Epidermal melanocyte (primary cell): ENCODE results near the gene FRAS1.
"Not testable (repeated sequence)": the region's sequence is repeated elsewhere in the genome, so short reads cannot be mapped to it uniquely, and the experiment has no call there.

Experiments used
- DNase-seq: peaks from one replicate; pipeline ENCODE4 v3.0.0; 2011; ENCODE audit warnings: low spot score; ENCODE audit not compliant: insufficient read length

Gene FRAS1

DNA sequence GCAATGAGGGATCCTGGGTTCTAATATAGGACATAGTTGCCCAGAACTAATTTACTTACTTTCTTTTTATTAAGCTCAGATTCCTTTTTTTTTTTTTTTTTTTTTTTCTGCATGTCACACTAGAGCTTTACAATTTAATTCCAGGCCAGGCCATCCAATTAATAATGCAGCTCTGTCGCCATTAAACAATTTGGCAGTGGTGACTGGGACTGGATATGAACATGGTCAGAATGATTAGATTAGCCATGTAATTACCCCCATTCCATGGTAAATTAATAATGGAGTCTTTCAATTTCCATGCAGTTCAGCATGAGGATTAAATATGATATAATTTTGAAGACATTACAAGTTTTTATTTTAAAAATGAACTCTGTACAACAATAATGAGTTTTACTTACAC, 267.5 kb downstream of the FRAS1 start:
- DNase-seq: no peak

DNA sequence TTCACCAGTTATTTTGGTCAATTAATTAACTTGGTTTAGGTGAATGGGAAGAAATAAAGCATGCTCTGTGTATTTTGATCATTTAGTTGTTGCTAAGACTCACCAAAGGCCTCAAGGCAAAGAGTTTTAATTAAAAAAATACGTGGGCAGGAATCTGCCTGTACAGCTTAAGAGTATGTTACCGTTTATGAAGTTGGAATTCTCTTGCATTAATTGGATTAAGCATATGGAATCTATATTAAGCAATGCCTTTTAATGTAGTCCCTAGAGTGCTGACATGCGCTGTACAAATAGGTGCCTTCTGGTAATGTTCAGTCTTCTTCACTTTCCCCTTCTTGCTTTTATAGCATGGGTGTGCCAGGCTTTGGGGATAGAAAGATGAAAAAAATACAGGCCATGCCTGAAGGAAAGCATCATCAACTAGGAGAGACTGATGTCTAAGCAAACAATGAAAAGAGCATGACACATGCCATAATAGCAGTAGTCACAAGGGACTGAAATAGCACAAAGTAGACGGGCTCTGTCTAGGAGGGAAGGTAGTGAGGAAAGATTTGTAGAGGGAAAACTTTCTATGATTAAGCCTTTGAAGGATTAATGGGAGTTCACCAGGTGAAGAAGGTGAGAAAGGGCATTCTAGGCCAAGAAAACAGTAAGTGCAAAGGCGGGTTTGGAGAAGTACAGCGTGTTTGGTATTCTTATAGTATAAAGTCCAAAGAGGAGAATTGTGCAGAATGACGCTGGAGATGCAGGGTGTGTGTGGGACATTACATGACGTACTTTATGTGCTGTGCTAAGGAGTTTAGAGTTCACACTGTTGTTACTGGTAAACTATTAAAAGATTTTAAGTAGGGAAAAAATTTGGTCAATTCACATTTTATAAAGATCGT, 268.4 kb downstream of the FRAS1 start:
- DNase-seq: no peak

DNA sequence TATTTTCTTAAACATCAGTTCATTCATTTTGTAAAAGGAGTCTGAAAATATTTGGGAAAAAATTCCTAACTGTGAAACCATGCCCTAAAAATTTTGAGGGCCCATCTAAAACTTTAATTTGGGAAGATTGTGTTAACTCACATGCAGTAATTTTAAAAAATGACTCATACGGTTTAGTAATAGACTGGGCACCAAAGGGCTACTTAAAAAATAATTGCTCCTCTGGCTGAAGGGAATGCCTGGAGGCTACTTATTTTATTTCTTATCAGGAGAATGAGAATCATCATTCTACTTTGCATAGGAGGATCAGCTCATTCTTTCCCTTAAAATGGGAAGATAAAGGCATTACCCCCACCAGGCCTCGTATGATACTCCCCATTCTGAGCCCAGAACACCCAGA, 271.5 kb downstream of the FRAS1 start:
- DNase-seq: not testable (repeated sequence)

- DNase-seq: no peak
These were observed 274.1 kb downstream of the FRAS1 start for GRCh38 chr4:78331186-78331585.

DNA sequence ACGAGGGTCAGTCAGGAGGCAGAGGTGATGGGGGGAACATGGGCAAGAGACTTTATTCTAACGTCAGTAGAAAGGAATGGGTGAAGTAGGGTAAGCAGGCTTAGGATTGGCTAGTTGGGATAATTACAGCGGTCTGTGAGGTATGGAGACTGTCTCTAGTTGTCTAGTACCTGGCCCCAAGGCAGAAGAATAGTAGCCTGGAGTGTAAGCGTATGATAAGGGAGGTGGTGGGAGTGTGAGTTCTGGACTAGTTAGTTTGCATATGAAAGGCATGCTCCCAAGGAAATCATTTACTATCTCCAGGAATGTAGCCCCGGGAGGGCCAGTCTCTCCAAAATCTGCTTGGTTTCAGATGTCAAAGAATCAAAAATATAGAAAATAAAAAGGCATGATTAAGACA, 274.8 kb downstream of the FRAS1 start:
- no peak for DNase-seq

GRCh38 chr4:78332976-78333375, 275.9 kb downstream of the FRAS1 start:
- DNase-seq: no peak

DNA sequence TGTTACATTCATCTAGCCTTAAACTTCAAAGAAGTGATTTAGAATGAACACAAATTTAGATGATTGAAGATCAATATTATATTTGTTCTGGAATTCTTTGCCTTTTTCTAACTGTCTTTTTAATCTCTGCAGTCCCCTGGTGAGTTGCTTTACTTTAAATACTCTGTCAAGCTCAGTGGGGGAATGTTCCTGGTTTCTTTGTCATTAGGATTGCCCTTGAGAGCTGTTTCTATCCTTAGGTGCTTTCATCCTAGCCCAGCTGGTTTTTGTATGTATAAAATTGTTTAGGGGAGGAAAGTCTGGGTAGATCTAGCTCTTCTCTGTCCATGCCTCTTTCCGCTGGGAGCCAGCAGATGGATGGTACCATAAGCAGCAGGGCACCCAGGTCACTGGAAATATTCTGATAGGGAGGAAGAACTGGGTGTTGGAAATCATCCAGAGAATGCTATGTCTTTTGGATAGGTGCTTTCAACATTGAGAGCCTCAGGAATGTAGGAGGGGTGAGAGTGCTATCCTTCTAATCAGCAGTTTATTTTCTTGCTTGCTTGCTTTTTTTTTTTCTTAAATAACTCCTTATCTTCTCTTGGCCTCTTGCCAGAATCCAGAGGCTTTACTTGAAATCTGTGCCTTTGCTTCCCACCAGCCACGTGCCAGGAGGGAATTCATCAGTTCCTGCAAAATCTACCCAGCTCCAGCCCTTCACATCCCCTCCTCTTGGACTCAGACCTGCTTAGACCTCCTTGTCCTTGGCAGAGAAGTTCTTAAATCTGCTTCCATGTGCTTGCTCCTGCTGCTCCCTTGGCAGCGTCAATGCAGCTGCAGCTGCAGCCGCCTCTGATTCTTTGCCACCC, 279.2 kb downstream of the FRAS1 start:
- no peak for DNase-seq

DNA sequence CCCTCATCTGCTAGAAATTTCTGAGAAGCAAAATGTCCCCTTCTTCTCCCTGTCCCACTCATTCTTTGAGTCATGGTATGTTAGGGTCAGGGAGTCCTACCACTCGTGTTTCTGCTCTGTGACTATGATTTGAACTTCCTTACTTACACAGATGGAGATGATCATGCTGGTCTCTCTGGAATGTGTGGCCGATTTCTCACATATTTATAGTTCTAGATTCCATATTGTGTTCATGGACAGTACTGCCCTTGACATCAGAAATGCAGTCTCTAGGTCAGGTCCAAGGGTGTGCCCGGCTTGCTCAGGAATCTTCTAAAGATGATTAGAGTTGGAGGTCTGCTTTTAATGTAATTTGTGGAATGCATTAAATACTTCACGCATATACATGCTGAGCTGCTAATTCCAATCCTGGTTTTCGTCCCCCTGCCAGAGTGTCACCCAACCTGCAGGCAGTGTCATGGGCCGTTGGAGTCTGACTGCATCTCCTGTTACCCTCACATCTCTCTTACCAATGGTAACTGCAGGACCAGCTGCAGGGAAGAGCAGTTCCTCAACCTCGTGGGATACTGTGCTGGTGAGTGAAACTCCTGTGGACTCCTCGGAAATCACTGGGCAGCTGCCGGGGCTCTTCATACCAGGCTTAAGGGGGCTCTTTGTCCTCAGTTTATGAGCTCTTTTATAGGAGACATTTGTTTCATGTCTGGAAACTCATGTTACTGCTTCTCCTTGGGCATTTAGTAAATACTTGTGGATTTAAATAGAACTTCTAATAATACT, 280.3 kb downstream of the FRAS1 start:
- no peak for DNase-seq

DNA sequence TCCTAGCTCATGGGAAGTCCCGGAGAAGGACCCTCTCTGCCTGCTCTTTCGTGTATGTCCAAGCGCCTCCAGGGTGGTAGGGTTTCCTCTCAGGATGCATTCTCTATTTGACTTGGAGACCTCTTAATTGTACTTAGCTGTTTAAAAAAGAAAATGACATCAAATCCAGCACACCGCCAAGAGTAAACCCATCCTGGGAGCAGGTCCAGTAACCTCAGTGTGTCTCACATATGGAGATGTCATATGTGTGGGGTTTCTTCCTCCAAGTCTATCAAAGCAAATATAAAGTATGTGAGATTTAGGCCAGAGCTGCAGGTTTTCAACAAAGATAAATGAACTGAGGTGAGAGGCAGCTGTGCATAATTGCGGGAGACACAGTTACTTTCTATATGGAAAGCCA, 285.0 kb downstream of the FRAS1 start:
- DNase-seq: no peak

- no peak for DNase-seq
These were observed 286.6 kb downstream of the FRAS1 start for GRCh38 chr4:78343682-78344081.

GRCh38 chr4:78345237-78345636, 288.1 kb downstream of the FRAS1 start:
- DNase-seq: no peak

GRCh38 chr4:78346222-78346621, 289.1 kb downstream of the FRAS1 start:
- DNase-seq: no peak

- no peak for DNase-seq
These were observed 290.4 kb downstream of the FRAS1 start for GRCh38 chr4:78347527-78347926.

GRCh38 chr4:78353921-78354320, 296.8 kb downstream of the FRAS1 start:
- DNase-seq: no peak

DNA sequence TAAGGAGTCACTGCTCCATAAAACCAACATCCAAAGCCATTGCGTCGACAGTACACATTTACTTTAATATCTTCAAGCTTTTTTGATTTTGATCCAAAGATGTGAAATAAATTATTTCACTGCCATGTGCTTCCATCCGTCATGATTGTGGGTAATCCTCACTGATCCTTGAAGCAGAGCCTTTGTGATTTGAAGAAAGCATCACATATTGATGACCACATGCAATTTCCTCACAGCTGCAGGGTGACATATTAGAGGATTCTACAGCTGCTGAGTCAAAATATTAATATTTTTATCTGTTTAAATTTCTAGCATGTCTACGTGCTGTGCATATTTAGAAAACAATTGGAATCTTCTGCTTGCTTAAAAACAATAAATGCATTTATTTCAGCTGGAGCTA, 297.7 kb downstream of the FRAS1 start:
- no peak for DNase-seq

DNA sequence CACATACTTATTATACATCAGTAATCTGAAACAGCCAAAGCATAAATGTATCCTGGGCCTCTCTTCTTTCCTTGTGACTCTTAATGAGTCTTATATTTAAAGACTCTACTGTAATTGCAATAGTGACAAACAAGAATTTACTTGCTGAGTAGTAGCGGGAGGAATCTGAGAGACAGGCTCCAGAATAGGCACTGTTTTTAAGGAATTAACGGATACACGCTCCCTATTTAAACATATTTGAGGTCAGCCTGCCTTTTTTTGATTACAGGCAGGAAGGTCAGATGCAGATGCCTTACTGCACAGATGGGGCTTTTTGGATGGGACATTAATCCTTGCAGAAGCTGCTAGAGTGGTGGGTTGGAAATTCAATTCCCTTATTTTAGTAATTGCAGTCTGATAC, 298.2 kb downstream of the FRAS1 start:
- DNase-seq: no peak

DNA sequence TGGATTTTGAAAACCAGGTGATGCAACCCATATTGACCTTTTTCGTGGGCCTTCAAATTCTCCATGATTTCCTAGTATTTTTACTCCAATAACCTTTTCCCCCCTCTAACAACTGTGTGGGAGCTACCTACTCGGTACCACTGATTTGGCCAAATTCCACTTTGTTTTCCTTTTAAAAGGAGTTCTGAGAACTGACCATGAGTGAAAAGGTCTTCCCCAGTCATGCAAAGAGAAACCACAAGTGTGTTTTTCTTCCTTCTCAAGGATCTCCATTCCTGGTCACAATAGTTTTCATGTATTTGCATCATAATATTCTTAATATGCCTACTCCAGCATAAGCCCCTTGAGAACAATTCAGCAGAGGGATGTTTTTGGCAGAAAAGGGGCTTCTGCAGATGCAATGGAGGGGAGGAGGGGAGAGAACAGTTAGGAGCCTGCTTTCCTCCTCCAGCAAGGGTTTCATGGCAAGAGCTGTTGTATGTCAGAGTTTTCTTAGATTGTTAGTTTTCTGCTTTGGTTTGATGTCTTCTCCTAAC, 299.2 kb downstream of the FRAS1 start:
- DNase-seq: no peak

DNA sequence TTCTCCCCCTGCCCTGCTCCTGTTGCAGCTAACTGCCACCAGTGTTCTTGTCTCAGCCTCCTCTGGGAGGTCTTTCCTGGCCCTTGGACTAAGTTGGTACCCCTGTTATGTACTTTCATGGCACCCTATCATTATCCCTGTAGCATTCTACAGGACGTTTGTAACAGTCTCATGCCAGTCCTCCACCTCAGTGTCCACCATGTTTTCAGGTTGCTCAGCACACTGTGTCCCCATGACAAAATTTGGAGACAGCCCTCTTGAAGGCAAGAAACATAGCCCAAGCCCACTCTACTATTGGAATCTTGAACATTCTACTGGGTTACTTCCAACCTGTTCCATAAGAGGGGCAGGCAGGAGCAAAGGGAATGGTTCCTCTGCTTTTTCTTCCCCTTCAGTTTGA, 300.0 kb downstream of the FRAS1 start:
- DNase-seq: no peak

DNA sequence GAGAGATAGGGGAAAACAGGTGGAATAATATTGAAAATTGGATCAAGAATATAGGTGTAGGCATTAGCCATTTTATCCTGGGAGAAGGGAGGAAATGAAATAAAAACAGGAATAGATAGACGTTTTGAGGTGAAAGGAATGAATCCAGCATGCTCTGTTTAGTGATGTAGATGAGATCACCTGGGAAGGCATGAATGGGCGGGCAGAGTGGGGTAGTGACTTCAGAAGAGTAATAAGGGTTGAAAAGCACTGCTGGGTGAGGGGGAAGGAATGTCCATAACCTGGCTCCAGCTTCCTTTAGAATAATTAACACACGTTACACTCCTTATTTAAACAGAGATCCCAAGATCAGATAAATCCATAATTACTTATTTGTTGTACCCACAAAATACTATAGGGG, 303.3 kb downstream of the FRAS1 start:
- DNase-seq: no peak

DNA sequence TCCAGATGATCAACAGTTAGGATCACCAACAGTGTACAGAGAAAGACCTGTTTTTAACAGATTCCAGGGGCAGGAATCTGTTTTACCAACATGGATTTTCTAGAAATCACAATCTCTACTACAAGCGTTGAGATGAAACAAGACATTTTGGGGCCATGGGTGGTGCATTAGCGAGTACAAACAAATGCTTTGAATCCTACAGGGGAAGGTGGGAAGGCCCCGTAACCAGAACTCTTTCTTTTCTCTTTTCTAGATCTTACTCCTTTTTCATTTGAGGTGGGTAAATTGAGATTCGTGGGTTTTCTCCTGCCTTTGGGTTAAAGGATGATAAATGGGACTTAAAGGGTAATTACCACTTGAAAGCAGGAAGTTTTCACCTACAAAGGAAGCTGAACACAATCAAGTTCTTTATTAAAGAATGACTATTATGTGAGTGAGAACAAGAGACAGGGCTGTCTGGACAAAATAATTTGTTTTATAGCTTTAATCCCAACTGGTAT, 304.5 kb downstream of the FRAS1 start:
- DNase-seq: no peak

- no peak for DNase-seq
These were observed 305.2 kb downstream of the FRAS1 start for GRCh38 chr4:78362310-78362709.
